Cerebellar nuclear complex (tissue), 1 donor: ENCODE data around the gene SAC3D1.

Source experiments
- DNase-seq, 2 experiments: peaks; one replicate each; lab custom pipeline; 2025; lab: John Stamatoyannopoulos, UW

SAC3D1 gene

DNA sequence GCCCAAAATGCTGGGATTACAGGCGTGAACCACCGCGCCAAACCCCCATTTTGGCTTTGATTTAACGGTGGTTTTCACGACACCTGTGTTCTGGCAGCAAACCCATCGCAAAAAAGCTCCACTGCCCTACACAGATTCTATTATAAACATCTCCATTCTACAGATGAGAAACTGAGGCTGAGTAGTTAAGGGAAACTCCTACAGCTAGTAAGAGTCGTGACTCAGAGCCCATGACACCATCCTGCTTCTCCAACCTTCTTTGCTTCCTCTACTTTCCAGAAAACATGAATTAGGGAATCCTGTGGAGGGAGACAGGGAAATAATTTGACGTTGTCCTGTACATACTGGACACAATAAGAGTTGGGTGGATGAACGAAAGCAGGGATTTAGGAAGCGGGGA is 14.2 kb upstream of the SAC3D1 start:
- no peak for DNase-seq

- peak; percentile 88 to 91 for DNase-seq
These were observed 13.6 kb upstream of the SAC3D1 start, which contains the start of gene SNX15 for GRCh38 chr11:65027213-65028067. Gene SNX15, plus strand, starts transcription at chr11:65027439. Its CDS starts 99 bp downstream, at chr11:65027538.

GRCh38 chr11:65032216-65032615 is 8.8 kb upstream of the SAC3D1 start:
- no peak for DNase-seq

DNA sequence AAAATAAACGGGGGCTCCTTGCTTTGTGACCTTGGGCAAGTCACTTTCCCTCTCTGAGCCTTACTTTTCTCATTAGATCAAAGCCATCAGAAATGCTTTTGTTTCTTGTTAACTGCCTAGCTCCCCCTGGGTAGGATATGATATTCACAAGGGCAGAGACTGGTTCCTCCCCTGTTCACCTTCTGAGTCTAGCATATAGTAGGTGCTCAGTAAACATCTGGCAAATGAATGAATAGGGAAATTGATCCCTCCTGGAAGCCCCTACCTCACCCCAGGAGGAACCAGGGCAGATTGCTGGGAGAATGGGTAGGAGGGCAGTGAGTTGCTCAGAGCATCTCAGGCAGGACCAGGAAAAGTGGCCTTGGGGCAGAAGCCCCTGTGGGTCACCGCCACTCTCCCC is 6.6 kb upstream of the SAC3D1 start:
- DNase-seq: no peak

DNA sequence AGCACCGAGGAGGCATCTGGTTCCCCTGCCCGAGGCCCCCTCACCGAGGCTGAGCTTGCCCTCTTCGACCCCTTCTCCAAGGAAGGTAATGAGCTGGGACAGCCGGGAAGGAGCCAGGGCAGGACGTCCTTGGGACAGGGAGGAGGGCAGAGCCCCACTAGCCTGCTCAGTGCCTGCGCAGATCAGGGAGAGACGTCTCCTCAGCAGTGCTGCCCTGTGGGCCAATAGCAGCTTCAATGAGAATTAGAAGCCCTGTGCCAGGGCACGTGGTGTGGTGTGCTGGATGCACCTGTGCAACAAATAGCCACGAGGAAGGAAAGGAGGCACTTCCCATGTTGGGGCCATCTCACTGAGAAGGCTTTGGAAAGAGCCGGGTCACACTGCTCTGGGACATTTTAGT is 5.4 kb upstream of the SAC3D1 start:
- no peak for DNase-seq

DNA sequence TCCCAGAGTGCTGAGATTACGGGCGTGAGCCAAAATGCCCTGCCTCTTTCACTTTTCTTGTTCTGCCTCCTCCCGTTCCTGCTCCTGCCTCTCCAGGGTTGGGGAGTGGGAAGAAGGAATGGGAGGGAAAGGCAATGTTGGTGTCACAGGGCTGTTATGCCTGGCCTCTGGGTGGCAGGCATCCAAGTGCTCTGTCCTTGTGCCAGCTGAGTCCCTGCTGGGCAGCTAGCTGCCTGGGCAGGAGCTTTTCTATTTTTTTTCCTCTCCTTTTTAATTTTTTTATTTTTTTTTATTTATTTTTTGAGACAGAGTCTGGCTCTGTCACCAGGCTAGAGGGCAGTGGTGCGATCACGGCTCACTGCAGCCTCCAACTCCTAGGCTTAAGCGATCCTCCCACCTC is 4.1 kb upstream of the SAC3D1 start:
- DNase-seq: no peak

DNA sequence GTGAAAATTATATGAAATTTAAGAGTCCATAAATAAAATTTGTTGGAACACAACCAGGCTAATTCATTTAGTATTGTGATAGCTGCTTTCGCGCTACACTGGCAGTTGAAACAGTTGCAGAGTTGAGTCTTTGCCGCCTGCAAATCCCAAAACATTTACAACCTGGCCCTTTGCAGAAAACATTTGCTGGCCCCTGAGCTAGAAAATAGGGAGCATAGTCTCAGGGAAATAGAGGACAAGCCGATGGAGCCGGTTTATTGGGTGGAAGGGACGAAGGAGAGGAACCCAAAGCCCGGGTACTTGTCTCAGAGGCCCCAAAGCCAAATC is 527 bp upstream of the SAC3D1 start:
- DNase-seq: no peak

DNA sequence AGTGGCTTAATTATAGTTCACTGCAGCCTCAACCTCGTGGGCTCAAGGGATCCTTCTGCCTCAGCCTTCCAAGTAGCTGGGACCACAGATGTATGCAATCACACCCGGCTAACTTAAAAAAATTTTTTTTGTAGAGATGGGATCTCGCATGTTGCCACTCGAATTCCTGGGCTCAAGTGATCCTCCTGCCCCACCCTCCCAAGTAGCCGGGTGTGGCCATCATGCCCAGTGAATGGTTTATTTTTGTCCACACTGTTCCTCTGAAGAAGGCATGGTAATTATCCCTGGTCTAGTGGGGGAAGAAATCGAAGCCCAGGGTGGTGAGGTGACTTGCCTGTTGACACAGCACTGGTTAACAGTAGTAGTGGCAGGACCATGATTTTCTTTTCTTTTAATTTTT is 1.9 kb downstream of the SAC3D1 start:
- no peak for DNase-seq

DNA sequence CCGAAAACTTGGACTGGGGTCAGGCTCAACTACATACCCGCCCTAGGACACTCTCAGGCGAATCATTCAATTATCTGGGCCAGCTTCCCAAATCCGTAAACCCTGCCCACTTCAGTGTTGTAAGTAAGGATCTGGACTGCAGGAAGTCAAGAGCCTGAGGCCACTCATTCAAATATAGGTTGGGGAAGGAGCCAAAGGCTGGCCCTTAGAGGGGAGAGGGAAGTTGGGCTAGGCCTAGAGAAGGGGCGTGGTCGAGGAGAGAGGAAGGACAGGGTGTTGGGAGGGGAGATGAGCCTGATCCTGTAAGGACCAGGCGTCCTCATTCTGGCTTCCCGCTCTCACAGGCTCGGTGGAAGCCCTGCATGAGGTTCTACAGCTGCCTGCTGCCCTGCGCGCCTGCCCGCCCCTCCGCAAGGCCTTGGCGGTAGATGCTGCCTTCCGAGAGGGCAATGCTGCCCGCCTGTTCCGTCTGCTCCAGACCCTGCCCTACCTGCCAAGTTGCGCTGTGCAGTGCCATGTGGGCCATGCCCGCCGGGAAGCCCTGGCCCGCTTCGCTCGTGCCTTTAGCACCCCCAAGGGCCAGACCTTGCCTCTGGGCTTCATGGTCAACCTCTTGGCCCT is 3.0 kb downstream of the SAC3D1 start:
- DNase-seq: no peak

GRCh38 chr11:65045061-65045460 is 4.1 kb downstream of the SAC3D1 start:
- no peak for DNase-seq

GRCh38 chr11:65045728-65046127 is 4.7 kb downstream of the SAC3D1 start:
- no peak for DNase-seq

- no peak for DNase-seq
These were observed 6.8 kb downstream of the SAC3D1 start for GRCh38 chr11:65047581-65048422.

DNA sequence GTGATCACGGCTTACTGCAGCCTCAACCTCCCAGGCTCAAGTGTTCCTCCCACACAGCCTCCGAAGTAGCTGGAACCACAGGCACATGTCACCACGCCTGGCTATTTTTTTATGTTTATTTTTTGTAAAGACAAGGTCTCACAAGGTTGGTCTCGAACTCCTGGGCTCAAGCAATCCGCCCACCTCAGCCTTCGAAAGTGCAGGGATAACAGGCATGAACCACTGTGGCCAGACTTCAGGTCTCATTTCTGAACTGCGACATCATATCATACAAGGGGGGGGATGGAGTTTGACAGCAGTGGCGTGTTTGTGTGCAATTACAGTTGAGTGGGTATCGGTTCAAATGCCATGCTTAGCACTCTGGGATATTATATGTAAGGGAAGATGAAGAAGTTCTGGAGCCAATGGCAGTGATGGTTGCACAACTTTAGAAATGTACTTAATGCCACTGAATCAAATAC is 10.4 kb downstream of the SAC3D1 start:
- no peak for DNase-seq

GRCh38 chr11:65053827-65054508 is 13.0 kb downstream of the SAC3D1 start:
- DNase-seq: no peak

GRCh38 chr11:65055538-65055937 is 14.5 kb downstream of the SAC3D1 start:
- DNase-seq: no peak

GRCh38 chr11:65056999-65057398 is 16.0 kb downstream of the SAC3D1 start:
- DNase-seq: no peak

GRCh38 chr11:65057526-65057925 is 16.5 kb downstream of the SAC3D1 start:
- no peak for DNase-seq

DNA sequence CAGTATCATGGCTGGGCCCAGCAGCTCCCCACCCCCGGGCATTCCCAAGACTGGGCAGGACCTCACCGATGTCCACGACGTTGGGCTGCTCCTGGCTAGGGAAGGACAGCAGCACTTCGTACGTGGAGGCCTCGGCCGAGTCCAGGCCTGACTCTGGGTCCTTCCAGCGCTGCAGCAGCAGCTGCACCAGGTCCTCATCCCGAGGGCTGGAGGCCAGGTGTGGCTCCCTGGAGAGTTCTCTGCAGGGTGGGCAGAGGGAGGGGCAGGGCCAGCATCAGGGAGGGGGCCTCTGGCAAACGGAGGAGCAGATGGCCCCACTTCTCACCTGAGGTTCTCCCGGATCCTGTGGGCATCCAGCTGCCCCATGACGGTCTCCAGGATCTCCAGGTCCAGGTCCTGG is 17.0 kb downstream of the SAC3D1 start:
- no peak for DNase-seq

DNA sequence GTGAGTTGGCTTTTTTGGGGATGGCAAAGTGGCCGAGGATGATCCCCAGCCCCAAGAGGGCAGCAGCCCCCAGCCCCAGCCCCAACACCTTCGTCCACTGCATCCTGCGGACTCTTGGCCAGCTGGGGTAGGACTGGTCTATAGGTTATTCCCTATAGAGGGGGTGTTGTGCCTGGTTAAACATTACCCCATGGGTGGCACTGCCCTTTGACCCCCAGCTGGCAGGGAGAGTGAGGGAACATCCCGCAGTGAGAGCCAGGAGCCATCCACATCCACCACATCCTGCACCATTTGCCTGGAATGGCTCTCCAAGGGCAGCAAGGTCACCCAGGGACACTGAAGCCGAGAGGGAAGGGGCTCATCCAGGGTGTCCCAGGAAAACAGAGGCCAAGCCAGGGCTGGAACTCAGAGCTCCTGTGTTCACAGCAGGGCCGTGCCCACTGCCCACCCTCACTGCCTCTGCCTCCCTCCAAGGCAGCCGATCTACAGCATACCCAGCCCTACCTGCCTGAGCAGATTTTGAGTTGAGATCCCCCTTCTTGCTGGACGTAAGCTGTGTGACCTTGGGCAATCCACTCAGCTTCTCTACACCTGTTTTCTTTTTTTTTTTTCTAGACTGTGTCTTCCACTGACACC is 17.5 kb downstream of the SAC3D1 start, which contains the start of gene NAALADL1:
Gene NAALADL1, minus strand, starts transcription at position 135 of the 636 bp plus-strand sequence. Its CDS starts 32 bp downstream, at position 103.
- DNase-seq: no peak

GRCh38 chr11:65059523-65059922 is 18.5 kb downstream of the SAC3D1 start:
- DNase-seq: no peak
